H9 (cell line): ENCODE measurements around the gene NRXN3. TPM values are rescaled to one million over a fixed set of nuclear protein-coding genes. Genes with fewer than 3 reads are reported as not detected.

Experiments
- DNase-seq: peaks from one replicate; pipeline ENCODE4 v3.0.0-alpha.2; 2017
- H2AFZ ChIP-seq: one replicate; pipeline ENCODE4 v1.6.1; 2013; ENCODE audit warnings: mild to moderate bottlenecking, low read length, control low read depth, moderate library complexity
- H2AK5ac ChIP-seq: 2 replicates; pipeline ENCODE4 v1.6.1; 2013; ENCODE audit warnings: low read length, control low read depth, mixed read lengths; ENCODE audit not compliant: insufficient read length
- H2BK120ac ChIP-seq: one replicate; pipeline ENCODE4 v1.6.1; 2013; ENCODE audit warnings: low read depth, mild to moderate bottlenecking, low read length, control low read depth, inconsistent platforms; ENCODE audit not compliant: poor library complexity, severe bottlenecking
- H2BK12ac ChIP-seq: 2 replicates; pipeline ENCODE4 v1.6.1; 2013; ENCODE audit warnings: low read length, control low read depth, mixed read lengths, low read depth; ENCODE audit not compliant: insufficient read length
- H2BK15ac ChIP-seq: 2 replicates; pipeline ENCODE4 v1.6.1; 2013; ENCODE audit warnings: low read depth, low read length, control low read depth
- H2BK20ac ChIP-seq: one replicate; pipeline ENCODE4 v1.6.1; 2013; ENCODE audit warnings: low read depth, mild to moderate bottlenecking, low read length, control low read depth, inconsistent platforms; ENCODE audit not compliant: poor library complexity, severe bottlenecking
- H2BK5ac ChIP-seq: 2 replicates; pipeline ENCODE4 v1.6.1; 2013; ENCODE audit warnings: low read length, control low read depth, mixed read lengths; ENCODE audit not compliant: insufficient read length
- H3K14ac ChIP-seq: 2 replicates; pipeline ENCODE4 v1.6.1; 2013; ENCODE audit warnings: low read length, control low read depth; ENCODE audit not compliant: insufficient read depth
- H3K18ac ChIP-seq: 2 replicates; pipeline ENCODE4 v1.6.1; 2013; ENCODE audit warnings: low read depth, mild to moderate bottlenecking, mixed read lengths, low read length, control low read depth; ENCODE audit not compliant: insufficient read length
- H3K23ac ChIP-seq: 2 replicates; pipeline ENCODE4 v1.6.1; 2013; ENCODE audit warnings: low read length, control low read depth, mixed read lengths, low read depth; ENCODE audit not compliant: insufficient read length
- H3K23me2 ChIP-seq: 2 replicates; pipeline ENCODE4 v1.6.1; 2013; ENCODE audit warnings: low read depth, mild to moderate bottlenecking, mixed read lengths, low read length, control low read depth; ENCODE audit not compliant: insufficient read length, poor library complexity, severe bottlenecking
- H3K27ac ChIP-seq: 2 replicates; pipeline ENCODE4 v1.5.1; 2013; ENCODE audit warnings: low read length, control low read depth, mixed read lengths, low read depth; ENCODE audit not compliant: insufficient read length
- H3K27me3 ChIP-seq: 2 replicates; pipeline ENCODE4 v1.6.1; 2013; ENCODE audit warnings: low read length, control low read depth, inconsistent platforms; ENCODE audit not compliant: insufficient read depth
- H3K4ac ChIP-seq: 2 replicates; pipeline ENCODE4 v1.6.1; 2013; ENCODE audit warnings: low read depth, mild to moderate bottlenecking, control low read depth, inconsistent platforms, low read length, moderate library complexity
- H3K4me1 ChIP-seq: 2 replicates; pipeline ENCODE4 v1.6.1; 2013; ENCODE audit warnings: low read length, control low read depth, inconsistent platforms; ENCODE audit not compliant: insufficient read depth
- H3K4me2 ChIP-seq: 2 replicates; pipeline ENCODE4 v1.6.1; 2013; ENCODE audit warnings: low read length, control low read depth, mixed read lengths; ENCODE audit not compliant: insufficient read length, insufficient read depth
- H3K56ac ChIP-seq: 2 replicates; pipeline ENCODE4 v1.6.1; 2013; ENCODE audit warnings: low read depth, mild to moderate bottlenecking, mixed read lengths, low read length, control low read depth; ENCODE audit not compliant: insufficient read length
- H3K79me1 ChIP-seq: 2 replicates; pipeline ENCODE4 v1.6.1; 2013; ENCODE audit warnings: low read depth, mild to moderate bottlenecking, moderate library complexity, low read length, control low read depth, inconsistent platforms; ENCODE audit not compliant: insufficient read depth, poor library complexity, severe bottlenecking
- H3K79me2 ChIP-seq: 2 replicates; pipeline ENCODE4 v1.6.1; 2013; ENCODE audit warnings: low read length, control low read depth, inconsistent platforms; ENCODE audit not compliant: insufficient read depth
- H3K9ac ChIP-seq: 2 replicates; pipeline ENCODE4 v1.6.1; 2013; ENCODE audit warnings: low read length, control low read depth, mixed read lengths; ENCODE audit not compliant: insufficient read length; ENCODE audit errors: extremely low read depth
- H3K9me3 ChIP-seq: one replicate; pipeline ENCODE4 v1.6.1; 2013; ENCODE audit warnings: low read depth, low read length, inconsistent platforms; ENCODE audit not compliant: control insufficient read depth
- H3T11ph ChIP-seq: one replicate; pipeline ENCODE4 v1.6.1; 2013; ENCODE audit warnings: mild to moderate bottlenecking, low read length, control low read depth, inconsistent platforms
- H4K20me1 ChIP-seq: one replicate; pipeline ENCODE4 v1.6.1; 2013; ENCODE audit not compliant: control insufficient read depth, insufficient read length, insufficient read depth
- H4K5ac ChIP-seq: 2 replicates; pipeline ENCODE4 v1.6.1; 2013; ENCODE audit warnings: low read depth, mild to moderate bottlenecking, mixed read lengths, low read length, control low read depth; ENCODE audit not compliant: insufficient read length
- H4K8ac ChIP-seq: replicated peaks from 2 replicates; pipeline ENCODE4 v1.6.1; 2013; ENCODE audit warnings: low read length, control low read depth, mixed read lengths, low read depth; ENCODE audit not compliant: insufficient read length
- H4K91ac ChIP-seq: 2 replicates; pipeline ENCODE4 v1.6.1; 2013; ENCODE audit warnings: low read depth, mild to moderate bottlenecking, moderate library complexity, mixed read lengths, low read length, control low read depth; ENCODE audit not compliant: insufficient read length
- H3K27ac Mint-ChIP-seq, 3 experiments: 2 replicates in 2 of 3; 3 replicates in 1 of 3; pipeline ENCODE4 v1.8.0; 2020 to 2021; ENCODE audit warnings: mixed read lengths in 3 of 3, mild to moderate bottlenecking in 1 of 3, moderate library complexity in 1 of 3
- H3K27me3 Mint-ChIP-seq: 2 replicates; pipeline ENCODE4 v1.8.0; 2021; ENCODE audit warnings: low read depth, mild to moderate bottlenecking, moderate library complexity, mixed read lengths
- H3K36me3 Mint-ChIP-seq, 3 experiments: 2 replicates in 2 of 3; 3 replicates in 1 of 3; pipeline ENCODE4 v1.8.0; 2020 to 2021; ENCODE audit warnings: low read depth in 3 of 3, mixed read lengths in 3 of 3; ENCODE audit not compliant: insufficient read depth in 1 of 3
- H3K4me1 Mint-ChIP-seq, 2 experiments: 2 replicates each; pipeline ENCODE4 v1.8.0; 2020; ENCODE audit warnings: mixed read lengths in 2 of 2
- H3K4me3 Mint-ChIP-seq, 2 experiments: 2 replicates in 1 of 2; 3 replicates in 1 of 2; pipeline ENCODE4 v1.8.0; 2020 to 2021; ENCODE audit warnings: mild to moderate bottlenecking in 2 of 2, mixed read lengths in 2 of 2, moderate library complexity in 1 of 2
- H3K9me3 Mint-ChIP-seq, 2 experiments: 2 replicates in 1 of 2; 3 replicates in 1 of 2; pipeline ENCODE4 v1.8.0; 2020; ENCODE audit warnings: mild to moderate bottlenecking in 2 of 2, mixed read lengths in 2 of 2, moderate library complexity in 1 of 2
- WGBS: extraction: QIAGEN DNeasy Blood & Tissue Kit; methylation state at CpG from one replicate; pipeline ENCODE4 v1.1.7; 2013; ENCODE audit warnings: missing lambda C conversion rate, low lambda C conversion rate, mixed read lengths; ENCODE audit not compliant: insufficient read length; ENCODE audit errors: extremely low coverage; 5-methylcytosine and 5-hydroxymethylcytosine counted together
- total RNA-seq: library from RNA; stranded (reverse); gene quantifications from 2 replicates; pipeline ENCODE4 v1.2.1, GENCODE V29; 2021
- TF ChIP-seq, protein P1 (sequence below): fragments of 200-600 bp; sonication (generic); conservative IDR thresholded peaks from 3 replicates; pipeline ENCODE4 v1.8.0; 2021; ENCODE audit warnings: antibody characterized with exemption, mild to moderate bottlenecking

The NRXN3 gene
- total RNA-seq, 1 experiment from 2014 or later, result 1.8 TPM

- Histone ChIP-seq H2BK20ac (no peak overlapping the region), H3K79me1 (no peaks in the 10 kb centered on the region), H3T11ph (no peak overlapping the region), H2AK5ac (no peak overlapping the region), H2BK15ac (no peak overlapping the region), H3K23me2 (no peaks in the 10 kb centered on the region), H3K9ac (no peak overlapping the region), H4K20me1 (no peaks in the 10 kb centered on the region), H4K8ac (no peak overlapping the region), H3K9me3 (peaks cover 7% of the 10 kb centered on the region), H3K27ac (no peak overlapping the region), H3K14ac (no peak overlapping the region), H4K5ac (no peak overlapping the region), H3K4ac (no peak overlapping the region), H3K18ac (no peak overlapping the region), H3K23ac (no peak overlapping the region), H2BK12ac (no peak overlapping the region), H3K56ac (no peak overlapping the region), H2AFZ (no peak overlapping the region), H3K79me2 (no peaks in the 10 kb centered on the region), H4K91ac (no peak overlapping the region), H3K27me3 (no peaks in the 10 kb centered on the region), H3K4me1 (no peaks in the 10 kb centered on the region; the same call in 1 of the 2 replicates), H2BK120ac (no peak overlapping the region), H2BK5ac (no peak overlapping the region), H3K4me2 (no peak overlapping the region)
- no CpG with 5 or more reads among the region's 5 CpGs for WGBS
- Mint-ChIP-seq H3K36me3 (peaks cover 0 to 2% (median 1%) of the 10 kb centered on the region in 3 experiments; a peak in 3 of 7 replicates), H3K4me1 (peaks cover 0 to 6% of the 10 kb centered on the region in 2 experiments; a peak in 1 of 4 replicates), H3K4me3 (no peak overlapping the region), H3K27me3 (no peaks in the 10 kb centered on the region), H3K9me3 (peaks cover under 1 to 10% of the 10 kb centered on the region in 2 experiments; a peak in 4 of 5 replicates), H3K27ac (no peak overlapping the region)
- DNase-seq, result no peak
- TF ChIP-seq, protein P1, sequence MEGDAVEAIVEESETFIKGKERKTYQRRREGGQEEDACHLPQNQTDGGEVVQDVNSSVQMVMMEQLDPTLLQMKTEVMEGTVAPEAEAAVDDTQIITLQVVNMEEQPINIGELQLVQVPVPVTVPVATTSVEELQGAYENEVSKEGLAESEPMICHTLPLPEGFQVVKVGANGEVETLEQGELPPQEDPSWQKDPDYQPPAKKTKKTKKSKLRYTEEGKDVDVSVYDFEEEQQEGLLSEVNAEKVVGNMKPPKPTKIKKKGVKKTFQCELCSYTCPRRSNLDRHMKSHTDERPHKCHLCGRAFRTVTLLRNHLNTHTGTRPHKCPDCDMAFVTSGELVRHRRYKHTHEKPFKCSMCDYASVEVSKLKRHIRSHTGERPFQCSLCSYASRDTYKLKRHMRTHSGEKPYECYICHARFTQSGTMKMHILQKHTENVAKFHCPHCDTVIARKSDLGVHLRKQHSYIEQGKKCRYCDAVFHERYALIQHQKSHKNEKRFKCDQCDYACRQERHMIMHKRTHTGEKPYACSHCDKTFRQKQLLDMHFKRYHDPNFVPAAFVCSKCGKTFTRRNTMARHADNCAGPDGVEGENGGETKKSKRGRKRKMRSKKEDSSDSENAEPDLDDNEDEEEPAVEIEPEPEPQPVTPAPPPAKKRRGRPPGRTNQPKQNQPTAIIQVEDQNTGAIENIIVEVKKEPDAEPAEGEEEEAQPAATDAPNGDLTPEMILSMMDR, result no peak
Measured at GRCh38 chr14:79730953-79731352, 1560.8 kb downstream of the NRXN3 start.
